ENCODE measurements around the gene RNF34. TPM values are rescaled to one million over a fixed set of nuclear protein-coding genes. Genes with fewer than 3 reads are reported as not detected.

The RNF34 gene
- total RNA-seq, 1 experiment from 2014 or later = 54.1 TPM

GRCh38 chr12:121436706-121437105, 36.8 kb downstream of the RNF34 start:
- POLR2A ChIA-PET = no interaction called here
- H3K27ac Mint-ChIP-seq (ENCODE audit: unreplicated experiment) = peak overlapping the region; percentile 35

GRCh38 chr12:121438905-121439304, 39.0 kb downstream of the RNF34 start:
- Mint-ChIP-seq H3K4me1 (ENCODE audit: low read depth, unreplicated experiment) (no peaks in the 10 kb centered on the region), H3K4me3 (ENCODE audit: unreplicated experiment) (no peak overlapping the region), H3K36me3 (ENCODE audit: insufficient read depth, unreplicated experiment) (peaks cover 83% of the 10 kb centered on the region), H3K9me3 (ENCODE audit: unreplicated experiment) (peaks cover 18% of the 10 kb centered on the region), H3K27me3 (ENCODE audit: insufficient read depth, unreplicated experiment) (no peaks in the 10 kb centered on the region), H3K27ac (ENCODE audit: unreplicated experiment) (no peak overlapping the region)
- no peak for DNase-seq
- no peak overlapping the region for H3K4me3 ChIP-seq (ENCODE audit: low read depth, low read length)
- intact Hi-C loops (cut with micrococcal nuclease; ENCODE audit: unreplicated experiment) = no loop called here
- BruUV-seq (replicated peaks) = no TSS peak
- POLR2A ChIA-PET = no interaction called here
- peaks cover 3% of the 10 kb centered on the region for H3K36me3 ChIP-seq (ENCODE audit: control insufficient read depth, insufficient read depth, low read length)
- no peaks in the 10 kb centered on the region for H3K27me3 ChIP-seq (replicated peaks; ENCODE audit: control insufficient read depth, insufficient read depth, low read length)
- H3K9me3 ChIP-seq = peaks cover 6% of the 10 kb centered on the region; the same call in 1 of the 2 replicates
- no peaks in the 10 kb centered on the region for H3K4me1 ChIP-seq
- CTCF ChIA-PET = no interaction called here
- TF ChIP-seq CTCF (IDR thresholded peaks at IDR 0.05; ENCODE audit: insufficient read depth in 1 of 2, low read depth in 1 of 2, low read length in 1 of 2, severe bottlenecking in 1 of 2, unreplicated experiment in 1 of 2) = no peak

More at GRCh38 chr12:121436706-121437105, 36.8 kb downstream of the RNF34 start:
- no peak for TF ChIP-seq CTCF (IDR thresholded peaks at IDR 0.05; ENCODE audit: insufficient read depth in 1 of 2, low read depth in 1 of 2, low read length in 1 of 2, severe bottlenecking in 1 of 2, unreplicated experiment in 1 of 2)
- CTCF ChIA-PET = interaction anchor here (0.6 kb wide), 1 partner anchor 367 kb away, joined by 5 read pairs; the partner anchor contains the start of gene SETD1B
- DNase-seq = no peak
- H3K4me1 ChIP-seq = no peaks in the 10 kb centered on the region
- no peak overlapping the region for H3K4me3 ChIP-seq (ENCODE audit: low read depth, low read length)
- H3K27me3 Mint-ChIP-seq (ENCODE audit: insufficient read depth, unreplicated experiment) = no peaks in the 10 kb centered on the region
- H3K27me3 ChIP-seq (replicated peaks; ENCODE audit: control insufficient read depth, insufficient read depth, low read length) = no peaks in the 10 kb centered on the region
- peaks cover 99% of the 10 kb centered on the region for H3K36me3 Mint-ChIP-seq (ENCODE audit: insufficient read depth, unreplicated experiment)
- intact Hi-C loops (cut with micrococcal nuclease; ENCODE audit: unreplicated experiment) = no loop called here
- no peaks in the 10 kb centered on the region for H3K4me1 Mint-ChIP-seq (ENCODE audit: low read depth, unreplicated experiment)
- BruUV-seq (replicated peaks) = no TSS peak
- H3K9me3 ChIP-seq = peaks cover 6% of the 10 kb centered on the region; the same call in 1 of the 2 replicates
- peaks cover 4% of the 10 kb centered on the region for H3K36me3 ChIP-seq (ENCODE audit: control insufficient read depth, insufficient read depth, low read length)
- peaks cover 18% of the 10 kb centered on the region for H3K9me3 Mint-ChIP-seq (ENCODE audit: unreplicated experiment)
- no peak overlapping the region for H3K4me3 Mint-ChIP-seq (ENCODE audit: unreplicated experiment)

- no TSS peak for BruUV-seq (replicated peaks)
- H3K36me3 Mint-ChIP-seq (ENCODE audit: insufficient read depth, unreplicated experiment) = peaks cover 82% of the 10 kb centered on the region
- Histone ChIP-seq H3K36me3 (ENCODE audit: control insufficient read depth, insufficient read depth, low read length) (peaks cover 3% of the 10 kb centered on the region), H3K27me3 (replicated peaks; ENCODE audit: control insufficient read depth, insufficient read depth, low read length) (no peaks in the 10 kb centered on the region), H3K9me3 (peaks cover 6% of the 10 kb centered on the region; the same call in 1 of the 2 replicates), H3K4me3 (ENCODE audit: low read depth, low read length) (no peak overlapping the region), H3K4me1 (no peaks in the 10 kb centered on the region)
- H3K4me3 Mint-ChIP-seq (ENCODE audit: unreplicated experiment) = no peak overlapping the region
- no peaks in the 10 kb centered on the region for H3K4me1 Mint-ChIP-seq (ENCODE audit: low read depth, unreplicated experiment)
- intact Hi-C loops (cut with micrococcal nuclease; ENCODE audit: unreplicated experiment) = no loop called here
- H3K27ac Mint-ChIP-seq (ENCODE audit: unreplicated experiment) = no peak overlapping the region
- DNase-seq = no peak
- H3K27me3 Mint-ChIP-seq (ENCODE audit: insufficient read depth, unreplicated experiment) = no peaks in the 10 kb centered on the region
- H3K9me3 Mint-ChIP-seq (ENCODE audit: unreplicated experiment) = peaks cover 18% of the 10 kb centered on the region
- ChIA-PET POLR2A (no interaction called here), CTCF (no interaction called here)
- no peak for TF ChIP-seq CTCF (IDR thresholded peaks at IDR 0.05; ENCODE audit: insufficient read depth in 1 of 2, low read depth in 1 of 2, low read length in 1 of 2, severe bottlenecking in 1 of 2, unreplicated experiment in 1 of 2)
These were observed 39.8 kb downstream of the RNF34 start for GRCh38 chr12:121439715-121440114.
